Suprapubic skin (tissue), 3 donors: Measurements from ENCODE around the gene DNHD1.

Experiments used
- EP300 ChIP-seq: sonication (generic); formaldehyde crosslinking; IDR thresholded peaks from one replicate; pipeline ENCODE4 v1.6.1; 2017; ENCODE audit warnings: antibody characterized with exemption
- POLR2A ChIP-seq, 2 donors: fragments of 450-650 bp; IDR thresholded peaks; one replicate each; pipeline ENCODE4 v1.6.1; 2017; ENCODE audit warnings: antibody characterized with exemption in 2 of 2, mild to moderate bottlenecking in 2 of 2, moderate library complexity in 2 of 2
- TF ChIP-seq, protein P1 (sequence below), 2 donors: fragments of 200-600 bp in 1 of 2; fragments of 450-650 bp in 1 of 2; sonication (generic) in 1 of 2; IDR thresholded peaks; one replicate each; pipeline ENCODE4 v1.5.1; 2016 to 2019; ENCODE audit warnings: antibody characterized with exemption in 2 of 2, mild to moderate bottlenecking in 1 of 2, moderate library complexity in 1 of 2

- no peak for TF ChIP-seq POLR2A (IDR thresholded peaks at IDR 0.05)
- TF ChIP-seq, protein P1, sequence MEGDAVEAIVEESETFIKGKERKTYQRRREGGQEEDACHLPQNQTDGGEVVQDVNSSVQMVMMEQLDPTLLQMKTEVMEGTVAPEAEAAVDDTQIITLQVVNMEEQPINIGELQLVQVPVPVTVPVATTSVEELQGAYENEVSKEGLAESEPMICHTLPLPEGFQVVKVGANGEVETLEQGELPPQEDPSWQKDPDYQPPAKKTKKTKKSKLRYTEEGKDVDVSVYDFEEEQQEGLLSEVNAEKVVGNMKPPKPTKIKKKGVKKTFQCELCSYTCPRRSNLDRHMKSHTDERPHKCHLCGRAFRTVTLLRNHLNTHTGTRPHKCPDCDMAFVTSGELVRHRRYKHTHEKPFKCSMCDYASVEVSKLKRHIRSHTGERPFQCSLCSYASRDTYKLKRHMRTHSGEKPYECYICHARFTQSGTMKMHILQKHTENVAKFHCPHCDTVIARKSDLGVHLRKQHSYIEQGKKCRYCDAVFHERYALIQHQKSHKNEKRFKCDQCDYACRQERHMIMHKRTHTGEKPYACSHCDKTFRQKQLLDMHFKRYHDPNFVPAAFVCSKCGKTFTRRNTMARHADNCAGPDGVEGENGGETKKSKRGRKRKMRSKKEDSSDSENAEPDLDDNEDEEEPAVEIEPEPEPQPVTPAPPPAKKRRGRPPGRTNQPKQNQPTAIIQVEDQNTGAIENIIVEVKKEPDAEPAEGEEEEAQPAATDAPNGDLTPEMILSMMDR (IDR thresholded peaks at IDR 0.05): no peak
- TF ChIP-seq EP300: no peak
Observed at GRCh38 chr11:6568191-6568918, 71.3 kb downstream of the DNHD1 start.
